Upper lobe of left lung (tissue), 6 donors: ENCODE results near the gene SLC9C2. TPM values are rescaled to one million over a fixed set of nuclear protein-coding genes. Genes with fewer than 3 reads are reported as not detected.
"Not testable (repeated sequence)": the region's sequence is repeated elsewhere in the genome, so short reads cannot be mapped to it uniquely, and the experiment has no call there.

Experiments used
- ATAC-seq, 2 donors: fragments of 200-7000 bp; cut with Tn5 transposase; one replicate each; pipeline ENCODE4 v1.9.1; 2022; ENCODE audit warnings: mild to moderate bottlenecking in 2 of 2, moderate library complexity in 2 of 2; ENCODE audit not compliant: low FRiP score in 2 of 2
- DNase-seq, 2 donors: peaks; one replicate each; pipeline ENCODE4 v3.0.0-alpha.2; 2019 to 2020
- H3K27ac ChIP-seq, 4 donors: fragments of 200-600 bp; sonication (generic); one replicate each; pipeline ENCODE4 v1.5.1; 2016 to 2019
- H3K27me3 ChIP-seq, 4 donors: fragments of 200-600 bp; sonication (generic); one replicate each; pipeline ENCODE4 v1.5.1; 2017 to 2019
- H3K36me3 ChIP-seq, 4 donors: fragments of 200-600 bp; sonication (generic); one replicate each; pipeline ENCODE4 v1.5.1; 2016 to 2019
- H3K4me1 ChIP-seq, 4 donors: fragments of 200-600 bp; sonication (generic); one replicate each; pipeline ENCODE4 v1.5.1; 2018 to 2019
- H3K4me3 ChIP-seq, 4 donors: fragments of 200-600 bp; sonication (generic); one replicate each; pipeline ENCODE4 v1.5.1; 2017 to 2019; ENCODE audit warnings: mild to moderate bottlenecking in 2 of 4, moderate library complexity in 1 of 4
- H3K9me3 ChIP-seq, 4 donors: fragments of 200-600 bp; sonication (generic); one replicate each; pipeline ENCODE4 v1.5.1; 2018 to 2019
- EP300 ChIP-seq, 4 donors: sonication (generic); formaldehyde crosslinking; IDR thresholded peaks; one replicate each; pipeline ENCODE4 v1.5.1; 2017; ENCODE audit warnings: antibody characterized with exemption in 4 of 4, control low read depth in 2 of 4
- POLR2A ChIP-seq, 4 donors: fragments of 450-650 bp; IDR thresholded peaks; one replicate each; pipeline ENCODE4 v1.5.1; 2016 to 2017; ENCODE audit warnings: antibody characterized with exemption in 4 of 4, mild to moderate bottlenecking in 2 of 4
- POLR2AphosphoS5 ChIP-seq, 2 donors: sonication (generic); formaldehyde crosslinking; IDR thresholded peaks; one replicate each; pipeline ENCODE4 v1.5.1; 2017; ENCODE audit warnings: antibody characterized with exemption in 2 of 2
- WGBS, 2 donors: methylation state at CpG; one replicate each; pipeline ENCODE4 v1.1.5; 2017 to 2018; 5-methylcytosine and 5-hydroxymethylcytosine counted together
- total RNA-seq, 6 donors: library from RNA; depleted of rRNA in 4 of 6; stranded (reverse); fragments of >200 nt in 4 of 6; gene quantifications; one replicate each; pipeline versions ENCODE4 v1.1.0 to v1.2.1, GENCODE V29; 2016 to 2021
- TF ChIP-seq, protein P1 (sequence below), 6 experiments: fragments of 450-650 bp in 4 of 6; fragments of 200-600 bp in 2 of 6; sonication (generic) in 2 of 6; IDR thresholded peaks; one replicate each; pipeline ENCODE4 v1.5.1; 2016 to 2019; ENCODE audit warnings: antibody characterized with exemption in 6 of 6
- donor health status: DM: no; HTN: no; CAD: no; lungs with moderate emphysema.
- donor health status: DM: no; HTN: yes; CAD: no; lungs with severe emphysema.

SLC9C2 gene
- total RNA-seq, 6 donors from 2014 or later: 0.15 to 1.5 (median 0.76) TPM; not detected in 2

DNA sequence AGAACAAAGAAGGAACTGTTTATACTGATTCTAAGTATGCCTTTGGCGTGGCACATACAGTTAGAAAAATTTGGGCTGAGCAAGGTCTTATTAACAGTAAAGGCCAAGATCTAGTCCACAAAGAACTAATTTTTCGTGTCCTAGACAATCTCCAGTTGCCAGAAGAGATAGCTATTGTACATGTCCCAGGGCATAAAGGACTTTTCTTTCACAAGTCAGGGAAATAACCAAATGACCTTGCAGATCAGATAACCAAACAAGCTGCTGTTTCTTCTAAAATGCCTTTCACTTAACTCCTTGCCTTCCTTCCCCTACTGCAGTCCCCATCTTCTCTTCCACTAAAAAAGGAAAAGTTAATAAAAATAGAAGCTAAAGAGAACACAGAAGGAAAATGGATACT, 36.2 kb upstream of the SLC9C2 start:
- H3K27me3 ChIP-seq: no peaks in the 10 kb centered on the region
- no peaks in the 10 kb centered on the region for H3K36me3 ChIP-seq
- TF ChIP-seq POLR2AphosphoS5 (IDR thresholded peaks at IDR 0.05) (no peak), POLR2A (IDR thresholded peaks at IDR 0.05) (no peak), EP300 (IDR thresholded peaks at IDR 0.05) (no peak)
- TF ChIP-seq, protein P1, sequence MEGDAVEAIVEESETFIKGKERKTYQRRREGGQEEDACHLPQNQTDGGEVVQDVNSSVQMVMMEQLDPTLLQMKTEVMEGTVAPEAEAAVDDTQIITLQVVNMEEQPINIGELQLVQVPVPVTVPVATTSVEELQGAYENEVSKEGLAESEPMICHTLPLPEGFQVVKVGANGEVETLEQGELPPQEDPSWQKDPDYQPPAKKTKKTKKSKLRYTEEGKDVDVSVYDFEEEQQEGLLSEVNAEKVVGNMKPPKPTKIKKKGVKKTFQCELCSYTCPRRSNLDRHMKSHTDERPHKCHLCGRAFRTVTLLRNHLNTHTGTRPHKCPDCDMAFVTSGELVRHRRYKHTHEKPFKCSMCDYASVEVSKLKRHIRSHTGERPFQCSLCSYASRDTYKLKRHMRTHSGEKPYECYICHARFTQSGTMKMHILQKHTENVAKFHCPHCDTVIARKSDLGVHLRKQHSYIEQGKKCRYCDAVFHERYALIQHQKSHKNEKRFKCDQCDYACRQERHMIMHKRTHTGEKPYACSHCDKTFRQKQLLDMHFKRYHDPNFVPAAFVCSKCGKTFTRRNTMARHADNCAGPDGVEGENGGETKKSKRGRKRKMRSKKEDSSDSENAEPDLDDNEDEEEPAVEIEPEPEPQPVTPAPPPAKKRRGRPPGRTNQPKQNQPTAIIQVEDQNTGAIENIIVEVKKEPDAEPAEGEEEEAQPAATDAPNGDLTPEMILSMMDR (IDR thresholded peaks at IDR 0.05): no peak
- no peak overlapping the region for H3K4me3 ChIP-seq
- DNase-seq: no peak
- WGBS, 2 donors: 50 to 69% methylated on average over 2 of the region's 2 CpGs
- H3K4me1 ChIP-seq: no peaks in the 10 kb centered on the region
- no peaks in the 10 kb centered on the region for H3K9me3 ChIP-seq
- H3K27ac ChIP-seq: no peak overlapping the region
- no peak for ATAC-seq

DNA sequence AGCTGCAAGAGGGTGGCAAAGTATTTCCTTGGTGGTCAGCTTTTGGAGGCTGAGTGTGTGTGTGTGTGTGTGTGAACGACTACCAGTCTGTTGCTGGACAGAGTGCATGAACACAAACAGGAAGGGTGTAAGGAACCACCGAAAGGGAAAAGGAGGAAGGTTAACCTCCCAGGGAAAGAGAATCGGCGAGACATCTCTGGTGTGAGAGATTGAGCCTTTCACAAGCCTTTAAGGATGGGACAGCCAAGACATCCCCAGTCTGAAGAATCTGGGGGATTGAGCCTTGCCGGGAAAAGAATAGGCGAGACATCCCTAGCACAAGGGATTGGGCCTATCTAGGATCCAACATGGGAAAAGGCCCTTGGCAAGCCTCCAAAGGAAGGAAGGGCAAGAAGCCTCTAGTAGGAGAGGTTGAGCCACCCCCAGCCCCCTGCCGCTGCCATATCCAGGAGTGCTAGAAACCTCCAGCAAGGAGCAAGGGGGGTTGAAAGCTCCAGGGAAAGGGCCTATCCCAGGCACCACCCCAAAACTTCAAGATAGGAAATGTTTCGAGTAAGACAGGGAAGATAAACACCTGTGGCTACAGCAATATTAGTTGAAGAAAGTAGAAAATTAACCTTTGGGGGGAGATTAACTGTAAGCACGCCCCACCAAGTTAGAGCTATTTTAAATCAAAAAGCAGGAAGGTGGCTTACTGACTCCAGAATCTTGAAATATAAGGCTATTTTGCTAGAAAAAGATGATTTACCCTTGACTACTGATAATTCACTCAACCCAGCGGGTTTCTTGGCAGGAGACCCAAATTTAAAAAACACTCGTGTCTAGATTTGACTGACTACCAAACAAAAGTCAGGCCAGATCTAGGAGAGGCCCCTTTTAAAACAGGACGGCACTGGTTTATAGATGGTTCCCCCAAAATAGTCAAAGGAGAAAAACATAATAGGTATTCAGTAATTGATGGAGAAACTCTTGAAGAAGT, 35.5 kb upstream of the SLC9C2 start:
- no peak for TF ChIP-seq POLR2AphosphoS5 (IDR thresholded peaks at IDR 0.05)
- TF ChIP-seq EP300 (IDR thresholded peaks at IDR 0.05): no peak
- Histone ChIP-seq H3K4me1 (no peaks in the 10 kb centered on the region), H3K9me3 (no peaks in the 10 kb centered on the region), H3K27me3 (no peaks in the 10 kb centered on the region), H3K27ac (no peak overlapping the region), H3K4me3 (no peak overlapping the region), H3K36me3 (no peaks in the 10 kb centered on the region)
- ATAC-seq (no peak), DNase-seq (no peak)
- WGBS, 2 donors: 79 to 81% methylated on average over 12 of the region's 12 CpGs

DNA sequence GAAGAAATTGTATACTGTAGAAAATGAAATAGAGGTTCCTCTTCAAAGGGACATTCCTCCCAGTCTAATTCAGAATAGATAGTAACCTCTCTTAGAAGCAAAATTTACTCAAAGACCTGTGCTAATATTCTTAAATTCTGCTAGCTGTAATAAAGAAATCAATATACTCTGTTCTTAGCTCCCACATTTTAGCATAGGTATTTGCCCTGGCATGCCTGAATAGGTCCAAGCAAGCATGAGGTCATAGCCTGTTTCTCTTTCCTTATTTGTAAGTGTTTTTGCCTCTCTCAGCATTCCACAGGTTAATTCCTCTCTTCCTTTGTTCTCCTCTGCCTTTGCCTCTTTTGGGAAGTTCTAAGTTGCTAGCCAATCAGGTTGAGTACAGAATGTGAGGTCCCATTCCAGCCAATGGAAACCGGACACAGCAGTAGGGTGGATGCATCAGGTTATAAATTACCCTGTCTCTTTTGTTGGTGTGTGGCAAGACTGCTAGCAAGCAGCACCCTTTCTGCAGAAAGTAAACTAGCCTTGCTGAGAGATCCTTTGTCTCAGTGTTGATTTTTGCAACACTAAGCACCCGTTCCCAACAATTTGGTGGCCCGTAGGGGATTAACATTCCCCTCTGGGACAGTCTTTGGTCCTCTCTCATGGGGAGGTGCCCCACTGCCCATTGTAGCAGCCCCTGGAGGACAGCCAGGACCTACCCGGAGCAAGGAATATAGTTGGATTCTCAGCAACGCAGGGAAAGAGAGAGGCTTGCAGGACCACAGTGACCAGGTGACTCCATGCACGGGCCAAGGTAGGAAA, 34.6 kb upstream of the SLC9C2 start:
- H3K27ac ChIP-seq, H3K9me3 ChIP-seq, H3K4me3 ChIP-seq, ATAC-seq, H3K36me3 ChIP-seq, DNase-seq, H3K4me1 ChIP-seq, H3K27me3 ChIP-seq: not testable (repeated sequence)
- WGBS, 2 donors: 89 to 95% methylated on average over 6 of the region's 6 CpGs

DNA sequence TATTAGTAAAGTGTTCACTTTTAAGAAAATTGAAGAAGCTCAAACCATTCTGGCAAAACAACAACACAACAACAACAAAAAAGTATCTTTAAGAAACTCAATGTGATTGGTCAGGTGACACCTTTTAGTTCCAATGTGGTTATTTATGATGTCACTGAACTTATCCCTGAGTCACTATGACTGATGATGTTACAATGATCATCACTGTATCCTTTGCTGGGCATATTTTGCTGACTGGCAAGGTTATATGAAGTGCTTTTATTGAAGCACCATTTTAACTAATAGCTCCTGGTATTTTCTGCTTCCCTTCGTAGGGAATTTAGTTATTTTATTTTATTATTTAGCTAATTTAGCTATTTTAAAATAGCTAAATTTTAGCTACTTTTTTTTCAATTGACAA, 32.2 kb upstream of the SLC9C2 start, which contains the start of gene TEX50:
TSS of gene TEX50 (plus strand) at position 223 of the 400 bp plus-strand sequence. CDS start 184 bp downstream, outside the sequence.
- no peaks in the 10 kb centered on the region for H3K27me3 ChIP-seq
- H3K36me3 ChIP-seq: no peaks in the 10 kb centered on the region
- no peak within 1 kb of the TSS for H3K27ac ChIP-seq
- TF ChIP-seq EP300 (IDR thresholded peaks at IDR 0.05) (no peak), POLR2A (IDR thresholded peaks at IDR 0.05) (no peak), POLR2AphosphoS5 (IDR thresholded peaks at IDR 0.05) (no peak)
- DNase-seq: no peak
- no peak within 1 kb of the TSS for H3K4me3 ChIP-seq
- ATAC-seq: no peak
- no peaks in the 10 kb centered on the region for H3K4me1 ChIP-seq
- H3K9me3 ChIP-seq: no peaks in the 10 kb centered on the region
- 85% methylated on average over 1 of the region's 1 CpG for WGBS, 2 donors

DNA sequence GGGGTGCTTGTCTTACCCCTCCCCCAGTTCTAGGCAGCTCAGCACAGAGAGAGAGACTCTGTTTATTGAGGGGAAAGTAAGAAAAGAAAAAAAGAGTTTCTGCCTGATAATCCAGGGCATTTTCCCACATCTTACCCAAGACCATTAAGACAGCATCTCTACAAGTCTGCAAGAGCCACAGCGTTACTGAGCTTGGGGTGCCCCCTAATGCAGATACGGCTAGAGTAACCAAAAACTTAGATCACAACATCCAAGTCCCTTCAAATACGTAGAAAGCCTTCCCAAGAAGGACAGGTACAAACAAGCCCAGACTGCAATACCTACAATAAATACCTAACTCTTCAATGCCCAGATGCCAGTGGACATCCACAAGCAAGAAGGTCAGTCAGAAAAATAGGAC, 26.0 kb upstream of the SLC9C2 start:
- Histone ChIP-seq H3K27me3 (no peaks in the 10 kb centered on the region), H3K36me3 (no peaks in the 10 kb centered on the region), H3K4me1 (no peaks in the 10 kb centered on the region), H3K4me3 (no peak overlapping the region), H3K27ac (no peak overlapping the region), H3K9me3 (no peaks in the 10 kb centered on the region)
- TF ChIP-seq, protein P1 (IDR thresholded peaks at IDR 0.05): no peak
- TF ChIP-seq POLR2A (IDR thresholded peaks at IDR 0.05) (no peak), EP300 (IDR thresholded peaks at IDR 0.05) (no peak), POLR2AphosphoS5 (IDR thresholded peaks at IDR 0.05) (no peak)
- ATAC-seq (no peak), DNase-seq (no peak)
- WGBS, 2 donors: 86 to 92% methylated on average over 3 of the region's 3 CpGs

DNA sequence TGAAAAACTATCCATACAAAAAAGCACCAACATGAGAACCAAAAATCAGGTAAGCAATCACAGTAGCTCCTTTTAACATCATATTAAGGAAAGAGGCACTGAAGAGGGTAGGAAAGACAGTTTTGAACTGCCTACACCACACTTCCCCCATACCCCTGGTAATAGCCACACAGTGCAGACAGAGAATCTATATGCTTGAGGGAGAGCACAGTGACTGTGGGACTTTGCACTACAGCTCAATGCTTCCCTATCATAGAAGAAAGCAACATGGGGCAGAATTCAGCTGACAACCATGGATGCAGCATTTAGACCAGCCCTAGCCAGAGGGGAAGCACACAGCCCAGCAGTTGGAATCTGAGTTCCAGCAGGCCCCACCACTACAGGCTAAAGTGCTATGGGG, 24.4 kb upstream of the SLC9C2 start:
- no peaks in the 10 kb centered on the region for H3K9me3 ChIP-seq

More for the DNA sequence above, 24.4 kb upstream of the SLC9C2 start:
- no peaks in the 10 kb centered on the region for H3K36me3 ChIP-seq
- H3K27ac ChIP-seq: no peak overlapping the region
- no peaks in the 10 kb centered on the region for H3K4me1 ChIP-seq
- no peaks in the 10 kb centered on the region for H3K27me3 ChIP-seq
- ATAC-seq (no peak), DNase-seq (no peak)
- H3K4me3 ChIP-seq: no peak overlapping the region
- TF ChIP-seq POLR2A (IDR thresholded peaks at IDR 0.05): no peak
- TF ChIP-seq, protein P1 (IDR thresholded peaks at IDR 0.05): no peak
- TF ChIP-seq POLR2AphosphoS5 (IDR thresholded peaks at IDR 0.05): no peak
- no peak for TF ChIP-seq EP300 (IDR thresholded peaks at IDR 0.05)
